Measurements from ENCODE around the gene CHCHD6.

CHCHD6 gene

GRCh38 chr3:126998728-126999127 is 294.7 kb downstream of the CHCHD6 start:
- DNase-seq = no peak

- no peak for DNase-seq
These were observed 295.3 kb downstream of the CHCHD6 start for GRCh38 chr3:126999383-126999782.

GRCh38 chr3:127000119-127000518 is 296.1 kb downstream of the CHCHD6 start:
- DNase-seq = no peak

GRCh38 chr3:127000761-127001160 is 296.7 kb downstream of the CHCHD6 start:
- no peak for DNase-seq

GRCh38 chr3:127001486-127002194 is 297.6 kb downstream of the CHCHD6 start:
- no peak for DNase-seq

- DNase-seq = no peak
These were observed 298.4 kb downstream of the CHCHD6 start for GRCh38 chr3:127002195-127003174.

GRCh38 chr3:127003175-127003555 is 299.1 kb downstream of the CHCHD6 start:
- no peak for DNase-seq

GRCh38 chr3:127003601-127004280 is 299.7 kb downstream of the CHCHD6 start:
- DNase-seq = no peak

- no peak for DNase-seq
These were observed 300.8 kb downstream of the CHCHD6 start for GRCh38 chr3:127004641-127005397.

GRCh38 chr3:127005864-127006500 is 301.9 kb downstream of the CHCHD6 start:
- DNase-seq = no peak

GRCh38 chr3:127006781-127007436 is 302.9 kb downstream of the CHCHD6 start:
- DNase-seq = no peak

GRCh38 chr3:127008236-127008635 is 304.2 kb downstream of the CHCHD6 start:
- no peak for DNase-seq

- DNase-seq = no peak
These were observed 305.5 kb downstream of the CHCHD6 start for GRCh38 chr3:127009531-127009930.

All from activated CD4-positive, CD25-positive, alpha-beta regulatory T cell (primary cell).